IPS DF 6.9 (cell line): ENCODE results near the gene TLE1.

Experiments used
- DNase-seq: peaks from one replicate; pipeline ENCODE4 v3.0.0-alpha.2; 2013; ENCODE audit warnings: low read depth, low spot score
- H3K27ac ChIP-seq: one replicate; pipeline ENCODE4 v1.5.1; 2013; ENCODE audit warnings: low read length, control low read depth
- H3K27me3 ChIP-seq: 2 replicates; pipeline ENCODE4 v1.6.1; 2013; ENCODE audit warnings: mild to moderate bottlenecking, low read length; ENCODE audit not compliant: control insufficient read depth, insufficient read depth
- H3K36me3 ChIP-seq: 2 replicates; pipeline ENCODE4 v1.6.1; 2013; ENCODE audit warnings: low read length; ENCODE audit not compliant: control insufficient read depth, insufficient read depth
- H3K4me1 ChIP-seq: 2 replicates; pipeline ENCODE4 v1.6.1; 2013; ENCODE audit warnings: low read length; ENCODE audit not compliant: control insufficient read depth, insufficient read depth
- H3K4me3 ChIP-seq: 2 replicates; pipeline ENCODE4 v1.5.1; 2013; ENCODE audit warnings: mild to moderate bottlenecking, low read length
- H3K9me3 ChIP-seq: 2 replicates; pipeline ENCODE4 v1.6.1; 2013; ENCODE audit warnings: low read length, inconsistent platforms; ENCODE audit not compliant: control insufficient read depth, insufficient read depth
- WGBS: extraction: QIAGEN DNeasy Blood & Tissue Kit; methylation state at CpG from one replicate; pipeline ENCODE4 v1.1.7; 2013; ENCODE audit warnings: mixed read lengths, missing lambda C conversion rate; ENCODE audit not compliant: insufficient read length, insufficient coverage; 5-methylcytosine and 5-hydroxymethylcytosine counted together

The TLE1 gene

DNA sequence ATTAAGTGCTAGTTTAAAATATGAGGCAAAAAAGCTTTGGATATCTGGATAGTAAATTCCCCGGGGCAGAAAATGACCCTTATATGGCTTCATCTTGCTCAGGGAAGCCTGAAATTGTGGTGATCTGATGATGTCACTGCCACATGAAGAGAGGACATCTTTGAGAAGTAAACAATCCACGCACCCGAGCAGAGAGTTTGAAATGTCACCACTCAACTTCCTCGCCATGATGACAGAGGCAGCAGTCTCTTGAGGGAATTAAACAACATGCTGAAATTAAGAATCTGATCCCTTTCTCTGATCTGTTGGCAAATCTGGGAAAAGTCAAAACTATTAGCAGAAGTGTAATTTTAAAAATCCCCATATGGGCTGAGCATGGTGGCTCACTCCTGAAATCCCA lies 110.0 kb downstream of the TLE1 start:
- DNase-seq = no peak
- Histone ChIP-seq H3K9me3 (no peaks in the 10 kb centered on the region), H3K4me1 (no peaks in the 10 kb centered on the region), H3K27me3 (no peaks in the 10 kb centered on the region), H3K27ac (no peak overlapping the region), H3K4me3 (no peak overlapping the region), H3K36me3 (peaks cover 7% of the 10 kb centered on the region; the same call in 1 of the 2 replicates)
- WGBS = no CpG with 5 or more reads among the region's 4 CpGs

DNA sequence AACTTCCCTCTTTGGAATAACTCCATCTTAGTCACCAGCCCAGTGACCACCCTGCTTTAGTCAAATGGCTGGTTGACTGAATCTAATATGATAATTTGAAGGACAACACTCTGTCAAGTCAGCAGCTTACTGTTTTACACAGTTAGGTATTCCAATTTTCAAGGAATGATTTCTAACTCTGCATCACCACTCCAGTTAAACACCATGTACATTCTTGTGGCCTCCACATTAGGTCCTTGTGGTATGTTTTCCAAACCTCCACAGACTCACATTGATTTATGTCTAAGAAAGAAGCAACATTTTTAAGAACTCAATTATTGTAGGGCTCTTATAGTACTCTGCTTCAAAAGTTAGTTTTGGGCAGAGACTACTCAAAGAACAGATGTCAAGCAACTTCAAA lies 110.7 kb downstream of the TLE1 start:
- no peaks in the 10 kb centered on the region for H3K27me3 ChIP-seq
- DNase-seq = no peak
- H3K27ac ChIP-seq = no peak overlapping the region

DNA sequence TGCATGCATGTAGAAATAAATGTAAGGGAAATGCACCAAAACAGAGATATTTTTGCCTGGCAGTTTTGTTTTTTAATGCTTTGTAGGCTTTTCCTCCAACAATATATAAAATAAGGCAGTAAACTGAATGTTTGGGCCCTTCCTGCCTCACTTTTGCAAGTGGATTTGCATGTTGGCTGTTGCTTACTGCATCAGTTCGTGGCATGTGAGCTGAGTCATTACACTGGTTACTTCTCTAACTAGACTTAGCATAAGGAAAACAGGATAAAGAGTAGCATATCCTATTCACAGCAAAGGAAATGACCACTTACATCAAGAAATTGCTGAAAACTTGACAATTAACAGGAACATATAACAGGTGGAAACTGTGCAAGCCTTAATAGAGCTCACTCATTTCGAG lies 113.4 kb downstream of the TLE1 start:
- no peak for DNase-seq
- Histone ChIP-seq H3K36me3 (no peaks in the 10 kb centered on the region; the same call in 1 of the 2 replicates), H3K4me1 (no peaks in the 10 kb centered on the region), H3K4me3 (no peak overlapping the region), H3K27me3 (no peaks in the 10 kb centered on the region), H3K27ac (no peak overlapping the region), H3K9me3 (no peaks in the 10 kb centered on the region)
- WGBS = no CpG with 5 or more reads among the region's 2 CpGs

More for the DNA sequence above, 110.7 kb downstream of the TLE1 start:
- H3K9me3 ChIP-seq = no peaks in the 10 kb centered on the region
- H3K36me3 ChIP-seq = peaks cover 3% of the 10 kb centered on the region; the same call in 1 of the 2 replicates
- no peak overlapping the region for H3K4me3 ChIP-seq
- H3K4me1 ChIP-seq = no peaks in the 10 kb centered on the region

DNA sequence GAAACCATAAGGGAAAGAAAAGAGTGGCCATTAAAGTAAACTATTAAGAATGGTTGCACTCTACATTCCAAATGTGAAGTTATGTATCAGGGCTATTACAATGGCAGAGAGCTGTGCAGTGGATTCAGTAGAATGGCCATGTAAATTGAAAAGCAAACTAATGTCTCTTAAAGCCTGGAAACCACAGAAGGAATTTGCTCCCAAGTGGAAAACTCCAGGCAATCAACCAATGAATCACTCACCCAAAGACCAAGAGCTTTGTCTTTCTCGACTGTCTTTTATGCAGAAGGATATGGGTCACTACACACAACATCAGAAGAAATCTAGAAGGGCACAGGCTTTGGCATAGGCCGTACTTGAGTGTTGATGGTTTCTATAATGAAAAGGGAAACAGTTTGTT lies 114.9 kb downstream of the TLE1 start:
- Histone ChIP-seq H3K27ac (no peak overlapping the region), H3K27me3 (no peaks in the 10 kb centered on the region), H3K36me3 (no peaks in the 10 kb centered on the region; the same call in 1 of the 2 replicates), H3K4me1 (no peaks in the 10 kb centered on the region), H3K4me3 (no peak overlapping the region), H3K9me3 (no peaks in the 10 kb centered on the region)
- DNase-seq = no peak
- no CpG with 5 or more reads among the region's 2 CpGs for WGBS

DNA sequence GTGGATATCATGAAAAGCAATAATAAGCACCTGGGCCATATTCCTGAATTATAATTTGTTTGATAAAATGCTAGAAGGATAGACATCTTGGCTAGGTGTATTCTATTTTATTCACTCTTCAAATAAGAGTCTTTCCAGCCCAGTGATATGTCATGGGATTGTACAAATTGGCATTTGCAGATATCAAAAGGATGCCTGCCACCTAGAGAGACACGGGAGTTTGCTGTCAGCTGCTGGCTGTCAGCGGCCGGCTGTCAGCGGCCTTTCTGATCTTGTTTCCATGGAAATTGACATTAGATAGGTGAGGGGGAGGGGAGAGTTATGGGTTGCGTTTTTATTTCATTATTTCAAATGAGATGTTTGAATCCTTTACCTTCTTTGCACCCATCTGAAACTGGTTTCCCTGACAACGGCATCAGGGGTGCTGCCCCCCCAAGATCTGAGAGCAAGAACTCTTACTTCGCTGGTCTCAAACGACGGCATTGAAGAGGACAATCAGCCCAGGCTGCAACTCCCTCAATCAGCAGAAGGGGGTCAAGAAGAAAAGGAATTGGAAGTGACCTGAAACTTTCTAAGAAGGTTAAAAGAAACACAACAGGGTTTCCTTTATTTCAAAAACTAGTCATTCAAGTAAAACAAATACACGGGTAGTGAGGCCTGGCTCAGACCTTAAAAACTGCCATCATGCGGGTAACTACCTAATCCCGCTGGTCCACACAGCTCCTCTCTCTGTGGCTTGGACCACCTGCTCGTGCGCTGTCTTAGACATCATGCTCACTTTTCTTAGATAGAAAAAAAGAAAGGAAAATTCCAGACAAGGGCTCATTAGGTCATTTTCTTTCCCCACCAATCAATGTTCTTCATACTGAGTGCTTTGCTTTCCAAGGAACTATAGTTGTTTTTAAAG lies 115.7 kb downstream of the TLE1 start:
- no peak for DNase-seq
- no CpG with 5 or more reads among the region's 14 CpGs for WGBS
- Histone ChIP-seq H3K4me1 (no peaks in the 10 kb centered on the region), H3K4me3 (no peak overlapping the region), H3K27ac (no peak overlapping the region), H3K9me3 (no peaks in the 10 kb centered on the region), H3K27me3 (no peaks in the 10 kb centered on the region), H3K36me3 (no peaks in the 10 kb centered on the region; the same call in 1 of the 2 replicates)

DNA sequence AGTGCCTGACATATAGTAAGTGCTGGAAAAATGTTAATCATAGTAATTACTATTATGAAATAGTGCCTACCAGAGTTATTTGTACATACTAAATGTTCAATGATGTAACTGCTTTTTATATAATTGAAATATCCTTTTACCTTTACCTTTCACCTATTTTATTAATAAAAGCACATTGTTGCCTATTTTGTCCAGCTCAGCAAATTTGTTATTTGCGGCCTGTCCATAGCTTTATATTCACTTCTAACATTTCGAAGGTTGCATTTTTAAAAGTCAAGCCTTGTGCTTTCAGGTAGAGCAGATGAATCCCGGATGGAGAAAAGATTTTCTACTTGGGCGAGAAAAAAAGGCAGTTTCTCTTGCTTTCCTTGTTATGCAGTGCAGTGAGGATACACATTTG lies 119.3 kb downstream of the TLE1 start:
- no peak for DNase-seq
- WGBS = no CpG with 5 or more reads among the region's 4 CpGs
- H3K4me3 ChIP-seq = no peak overlapping the region
- H3K9me3 ChIP-seq = no peaks in the 10 kb centered on the region
- H3K36me3 ChIP-seq = no peaks in the 10 kb centered on the region
- H3K27ac ChIP-seq = no peak overlapping the region
- H3K4me1 ChIP-seq = no peaks in the 10 kb centered on the region
- no peaks in the 10 kb centered on the region for H3K27me3 ChIP-seq

DNA sequence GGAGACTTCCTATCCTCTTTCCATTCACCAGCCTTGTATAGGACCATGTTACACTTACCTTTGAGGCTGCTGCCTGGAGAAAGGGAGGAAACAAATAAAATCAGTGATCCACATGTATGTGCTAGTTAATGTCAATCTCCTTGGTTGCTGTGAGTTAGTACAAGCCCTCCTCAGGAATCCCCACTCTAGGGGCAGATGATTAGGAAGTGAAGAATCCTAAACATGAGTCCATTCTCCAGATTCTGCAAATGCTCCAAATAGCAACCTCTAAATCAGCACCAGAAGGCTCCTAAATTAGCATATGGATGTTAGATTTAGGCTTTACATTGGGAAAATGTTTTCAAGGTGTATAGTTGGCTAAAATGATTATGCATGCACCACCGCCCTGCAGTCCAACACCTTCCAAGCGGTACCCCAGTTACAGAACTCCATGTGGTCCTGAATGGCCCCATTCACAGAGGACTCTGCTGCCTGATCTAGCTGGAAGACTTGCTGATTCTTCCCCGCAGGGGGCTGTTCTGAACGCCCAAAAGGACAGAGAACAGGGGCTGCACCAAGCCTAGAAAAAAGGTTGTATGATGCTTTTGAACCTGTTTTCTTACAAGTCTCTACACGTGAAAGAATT lies 123.2 kb downstream of the TLE1 start:
- H3K27me3 ChIP-seq = no peaks in the 10 kb centered on the region
- H3K4me1 ChIP-seq = no peaks in the 10 kb centered on the region
- no CpG with 5 or more reads among the region's 5 CpGs for WGBS
- H3K27ac ChIP-seq = no peak overlapping the region
- no peak for DNase-seq
- H3K36me3 ChIP-seq = no peaks in the 10 kb centered on the region
- no peak overlapping the region for H3K4me3 ChIP-seq
- H3K9me3 ChIP-seq = no peaks in the 10 kb centered on the region

DNA sequence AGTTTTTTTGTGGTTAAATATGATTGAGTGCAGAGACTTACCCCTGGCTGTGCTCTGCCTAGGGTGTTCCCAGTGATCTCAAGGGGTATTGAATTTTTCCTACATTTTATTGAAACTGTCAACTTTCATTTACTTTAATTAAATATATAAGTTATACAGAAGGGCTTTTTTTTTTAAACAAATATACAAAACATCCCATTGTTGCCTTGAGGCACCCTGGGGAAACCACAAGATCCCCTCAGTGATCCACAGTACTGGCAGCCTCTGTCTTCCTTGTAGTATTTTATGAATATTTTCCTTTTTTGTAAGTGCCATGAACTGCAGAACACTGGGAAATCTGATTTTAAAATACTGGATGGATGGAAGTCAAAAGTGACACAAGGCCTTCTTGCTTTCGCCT lies 123.7 kb downstream of the TLE1 start:
- H3K9me3 ChIP-seq = no peaks in the 10 kb centered on the region
- DNase-seq = no peak
- no CpG with 5 or more reads among the region's 1 CpG for WGBS
- no peak overlapping the region for H3K4me3 ChIP-seq
- H3K27me3 ChIP-seq = no peaks in the 10 kb centered on the region
- no peak overlapping the region for H3K27ac ChIP-seq
- no peaks in the 10 kb centered on the region for H3K36me3 ChIP-seq
- no peaks in the 10 kb centered on the region for H3K4me1 ChIP-seq

DNA sequence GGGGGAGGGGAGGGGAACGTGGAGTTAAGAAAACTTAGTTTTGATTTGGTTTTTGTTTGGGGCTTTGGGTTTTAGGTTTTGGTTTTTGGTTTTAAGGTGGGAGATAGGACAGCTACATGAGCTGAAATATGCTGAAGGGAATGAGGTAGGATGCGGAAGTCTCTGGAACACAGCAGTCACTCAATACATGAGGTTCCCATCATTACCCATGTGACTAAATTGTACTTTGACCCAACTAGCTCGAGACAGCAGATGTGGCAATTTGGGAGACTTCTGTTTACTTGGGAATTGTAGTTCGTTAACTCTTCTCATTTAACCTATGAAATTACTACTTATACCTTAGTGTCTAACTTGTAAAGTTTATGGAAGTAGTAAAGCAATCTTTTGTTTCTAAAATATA lies 124.2 kb downstream of the TLE1 start:
- H3K4me3 ChIP-seq = no peak overlapping the region
- no peaks in the 10 kb centered on the region for H3K9me3 ChIP-seq
- no peaks in the 10 kb centered on the region for H3K4me1 ChIP-seq
- no peak for DNase-seq
- WGBS = no CpG with 5 or more reads among the region's 4 CpGs
- H3K27ac ChIP-seq = no peak overlapping the region
- no peaks in the 10 kb centered on the region for H3K27me3 ChIP-seq
- H3K36me3 ChIP-seq = no peaks in the 10 kb centered on the region

DNA sequence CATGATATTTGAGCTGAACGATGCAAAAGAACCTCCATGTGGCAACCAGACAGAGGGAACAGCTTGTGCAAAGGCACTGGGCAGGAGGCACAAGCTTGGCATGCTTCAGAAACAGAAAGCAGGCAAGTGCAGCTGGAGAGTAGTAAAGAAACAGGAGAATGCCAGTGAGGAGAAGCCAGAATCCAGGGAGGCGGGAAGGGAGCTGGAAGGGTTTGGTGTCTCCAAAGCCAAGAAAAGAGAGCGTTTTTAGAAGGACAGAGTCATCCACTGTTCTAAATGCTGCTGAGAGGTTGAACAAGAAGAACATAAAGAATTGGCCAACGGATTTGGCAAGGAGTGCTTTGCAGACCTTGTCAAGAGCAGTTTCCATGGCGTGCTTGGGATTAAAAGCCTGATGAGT lies 124.7 kb downstream of the TLE1 start:
- Histone ChIP-seq H3K36me3 (no peaks in the 10 kb centered on the region), H3K27ac (no peak overlapping the region), H3K27me3 (no peaks in the 10 kb centered on the region), H3K9me3 (no peaks in the 10 kb centered on the region), H3K4me1 (no peaks in the 10 kb centered on the region), H3K4me3 (no peak overlapping the region)
- whole genome bisulfite sequencing = no CpG with 5 or more reads among the region's 5 CpGs
- no peak for DNase-seq
